ENCODE results near the gene CDC37L1. TPM values are rescaled to one million over a fixed set of nuclear protein-coding genes. Genes with fewer than 3 reads are reported as not detected.
A peak's percentile ranks its signal among the peaks of the same experiment; 100 is the strongest.

Gene CDC37L1
- total and polyA plus RNA-seq, 9 of the 15 experiments (the other 6 are each of a cell fraction or from before 2014, with no cell fraction given): 1.5 to 7.9 (median 6.0) TPM

DNA sequence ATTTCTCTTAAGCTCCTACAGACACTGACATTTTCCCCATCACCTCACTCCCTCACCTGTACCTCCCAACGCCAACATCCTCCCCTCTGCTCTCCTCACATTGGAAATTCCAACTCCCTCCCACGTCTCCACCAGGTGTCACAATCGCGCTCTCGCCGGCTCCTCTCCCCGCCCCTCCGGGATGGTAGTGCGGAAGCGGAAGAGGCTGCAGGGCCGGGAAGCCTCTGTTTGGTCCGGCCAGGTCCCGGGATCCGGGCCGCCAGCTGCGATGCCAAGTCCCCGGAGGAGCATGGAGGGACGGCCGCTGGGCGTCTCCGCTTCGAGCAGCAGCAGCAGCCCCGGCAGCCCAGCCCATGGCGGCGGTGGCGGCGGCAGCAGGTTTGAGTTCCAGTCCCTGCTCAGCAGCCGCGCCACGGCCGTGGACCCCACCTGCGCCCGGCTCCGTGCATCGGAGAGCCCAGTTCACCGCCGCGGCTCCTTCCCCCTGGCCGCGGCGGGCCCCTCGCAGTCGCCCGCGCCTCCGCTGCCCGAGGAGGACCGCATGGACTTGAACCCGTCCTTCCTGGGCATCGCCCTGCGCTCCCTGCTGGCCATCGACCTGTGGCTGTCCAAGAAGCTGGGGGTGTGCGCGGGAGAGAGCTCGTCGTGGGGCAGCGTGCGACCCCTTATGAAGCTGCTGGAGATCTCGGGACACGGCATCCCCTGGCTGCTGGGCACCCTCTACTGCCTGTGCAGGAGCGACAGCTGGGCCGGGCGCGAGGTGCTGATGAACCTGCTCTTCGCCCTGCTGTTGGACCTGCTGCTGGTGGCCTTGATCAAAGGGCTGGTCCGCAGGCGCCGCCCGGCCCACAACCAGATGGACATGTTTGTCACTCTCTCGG lies 17.0 kb upstream of the CDC37L1 start, which contains the start of gene PLPP6 (continued):
- TF ChIP-seq, protein P1, sequence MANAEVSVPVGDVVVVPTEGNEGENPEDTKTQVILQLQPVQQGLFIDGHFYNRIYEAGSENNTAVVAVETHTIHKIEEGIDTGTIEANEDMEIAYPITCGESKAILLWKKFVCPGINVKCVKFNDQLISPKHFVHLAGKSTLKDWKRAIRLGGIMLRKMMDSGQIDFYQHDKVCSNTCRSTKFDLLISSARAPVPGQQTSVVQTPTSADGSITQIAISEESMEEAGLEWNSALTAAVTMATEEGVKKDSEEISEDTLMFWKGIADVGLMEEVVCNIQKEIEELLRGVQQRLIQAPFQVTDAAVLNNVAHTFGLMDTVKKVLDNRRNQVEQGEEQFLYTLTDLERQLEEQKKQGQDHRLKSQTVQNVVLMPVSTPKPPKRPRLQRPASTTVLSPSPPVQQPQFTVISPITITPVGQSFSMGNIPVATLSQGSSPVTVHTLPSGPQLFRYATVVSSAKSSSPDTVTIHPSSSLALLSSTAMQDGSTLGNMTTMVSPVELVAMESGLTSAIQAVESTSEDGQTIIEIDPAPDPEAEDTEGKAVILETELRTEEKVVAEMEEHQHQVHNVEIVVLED (CRISPR knock-in tag; IDR thresholded peaks at IDR 0.05): no peak
- TF ChIP-seq RUNX1 (IDR thresholded peaks at IDR 0.05; ENCODE audit: low read depth) (no peak), WHSC1 (IDR thresholded peaks at IDR 0.05; ENCODE audit: low read length) (no peak), GTF3C2 (IDR thresholded peaks at IDR 0.05; ENCODE audit: borderline replicate concordance, extremely low read depth, insufficient read length) (no peak), ZNF143 (CRISPR knock-in tag; IDR thresholded peaks at IDR 0.05) (no peak), POLR3A (IDR thresholded peaks at IDR 0.05; ENCODE audit: borderline replicate concordance, extremely low read depth, insufficient read depth, insufficient read length) (no peak), ATF1 (CRISPR knock-in tag; IDR thresholded peaks at IDR 0.05) (no peak), ATF1 (tag; IDR thresholded peaks at IDR 0.05) (no peak), CHD4 (IDR thresholded peaks at IDR 0.05; ENCODE audit: insufficient read depth, insufficient replicate concordance, low read depth, low read length, poor library complexity, severe bottlenecking) (no peak), OTX1 (CRISPR knock-in tag; IDR thresholded peaks at IDR 0.05) (0 out of 2 replicates have a peak, but pooled peaks have one; percentile 37), MYC (IDR thresholded peaks at IDR 0.05; ENCODE audit: low read depth, low read length) (peak; percentile 20; the same call in 1 of the 2 replicates), MYC (CRISPR knock-in tag; IDR thresholded peaks at IDR 0.05; ENCODE audit: borderline replicate concordance, low read depth) (no peak), TEAD4 (IDR thresholded peaks at IDR 0.05; ENCODE audit: low read length) (0 out of 2 replicates have a peak, but pooled peaks have one; percentile 23), TEAD4 (CRISPR knock-in tag; IDR thresholded peaks at IDR 0.05; ENCODE audit: borderline replicate concordance) (no peak), TFAM (CRISPR knock-in tag; conservative IDR thresholded peaks at IDR 0.05) (no peak), ZFP36 (IDR thresholded peaks at IDR 0.05; ENCODE audit: low read depth, low read length, partially characterized antibody) (peak; percentile 9), NCOA2 (IDR thresholded peaks at IDR 0.05; ENCODE audit: partially characterized antibody in 2 of 2) (no peak), ESRRB (CRISPR knock-in tag; IDR thresholded peaks at IDR 0.05; ENCODE audit: borderline replicate concordance) (no peak), E2F6 (IDR thresholded peaks at IDR 0.05; ENCODE audit: borderline replicate concordance in 1 of 2, extremely low read depth in 1 of 2, insufficient read depth in 1 of 2, insufficient read length in 1 of 2, low read depth in 1 of 2, low read length in 1 of 2, poor library complexity in 1 of 2, severe bottlenecking in 1 of 2) (peak; percentile 10 to 77)
- TF ChIP-seq, protein P2, sequence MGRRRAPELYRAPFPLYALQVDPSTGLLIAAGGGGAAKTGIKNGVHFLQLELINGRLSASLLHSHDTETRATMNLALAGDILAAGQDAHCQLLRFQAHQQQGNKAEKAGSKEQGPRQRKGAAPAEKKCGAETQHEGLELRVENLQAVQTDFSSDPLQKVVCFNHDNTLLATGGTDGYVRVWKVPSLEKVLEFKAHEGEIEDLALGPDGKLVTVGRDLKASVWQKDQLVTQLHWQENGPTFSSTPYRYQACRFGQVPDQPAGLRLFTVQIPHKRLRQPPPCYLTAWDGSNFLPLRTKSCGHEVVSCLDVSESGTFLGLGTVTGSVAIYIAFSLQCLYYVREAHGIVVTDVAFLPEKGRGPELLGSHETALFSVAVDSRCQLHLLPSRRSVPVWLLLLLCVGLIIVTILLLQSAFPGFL (CRISPR knock-in tag; IDR thresholded peaks at IDR 0.05): no peak
